NCI-H2107 treated with DMSO at 0.1 percent for 48 hours (cell line): ENCODE data around the gene MAGEF1.
"Not testable (repeated sequence)": the region's sequence is repeated elsewhere in the genome, so short reads cannot be mapped to it uniquely, and the experiment has no call there.

ENCODE experiments used
- DNase-seq: peaks from one replicate; lab custom pipeline; 2025; ENCODE audit not compliant: unreplicated experiment; lab: John Stamatoyannopoulos, UW

MAGEF1 gene

DNA sequence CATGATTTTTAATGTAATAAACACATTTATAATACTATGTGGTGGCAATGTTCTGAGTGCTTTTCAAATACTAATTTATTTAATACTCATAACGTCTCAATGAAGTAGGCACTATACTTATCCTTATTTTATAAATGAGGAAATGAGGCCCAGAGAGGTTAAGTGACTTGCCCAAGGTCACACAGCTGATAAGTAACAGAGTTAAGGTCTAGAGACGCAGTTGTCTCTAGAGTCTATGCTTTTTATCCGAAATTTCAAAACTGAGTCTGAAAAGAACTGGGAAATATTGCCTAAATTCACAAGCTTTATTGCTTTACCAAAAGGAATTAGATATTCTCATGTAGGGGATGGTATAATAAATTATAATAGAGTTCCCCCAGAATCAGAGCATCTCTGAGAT, 31.4 kb upstream of the MAGEF1 start:
- DNase-seq = no peak

DNA sequence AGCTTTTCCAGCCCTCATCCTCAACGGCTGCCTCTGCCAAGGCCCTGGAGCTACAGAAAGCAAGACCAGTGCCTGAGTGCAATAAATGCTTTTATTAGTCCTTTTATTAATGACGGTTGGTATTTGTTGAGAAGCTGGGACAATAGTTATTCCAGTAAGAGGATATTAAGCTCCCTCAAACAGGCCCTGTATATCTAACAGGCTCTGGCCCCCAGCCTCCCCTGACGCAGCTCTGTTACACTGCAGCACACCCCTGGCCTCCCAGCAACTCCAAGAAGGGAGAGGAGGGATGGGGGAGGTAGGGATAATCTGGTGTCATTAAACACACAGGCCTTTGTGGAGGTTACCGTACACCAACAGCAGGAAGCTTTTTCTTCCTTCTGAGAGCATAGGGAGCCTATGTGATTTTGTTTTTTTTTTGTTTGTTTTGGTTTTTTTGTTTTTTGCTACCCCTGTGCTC, 30.8 kb upstream of the MAGEF1 start:
- no peak for DNase-seq

DNA sequence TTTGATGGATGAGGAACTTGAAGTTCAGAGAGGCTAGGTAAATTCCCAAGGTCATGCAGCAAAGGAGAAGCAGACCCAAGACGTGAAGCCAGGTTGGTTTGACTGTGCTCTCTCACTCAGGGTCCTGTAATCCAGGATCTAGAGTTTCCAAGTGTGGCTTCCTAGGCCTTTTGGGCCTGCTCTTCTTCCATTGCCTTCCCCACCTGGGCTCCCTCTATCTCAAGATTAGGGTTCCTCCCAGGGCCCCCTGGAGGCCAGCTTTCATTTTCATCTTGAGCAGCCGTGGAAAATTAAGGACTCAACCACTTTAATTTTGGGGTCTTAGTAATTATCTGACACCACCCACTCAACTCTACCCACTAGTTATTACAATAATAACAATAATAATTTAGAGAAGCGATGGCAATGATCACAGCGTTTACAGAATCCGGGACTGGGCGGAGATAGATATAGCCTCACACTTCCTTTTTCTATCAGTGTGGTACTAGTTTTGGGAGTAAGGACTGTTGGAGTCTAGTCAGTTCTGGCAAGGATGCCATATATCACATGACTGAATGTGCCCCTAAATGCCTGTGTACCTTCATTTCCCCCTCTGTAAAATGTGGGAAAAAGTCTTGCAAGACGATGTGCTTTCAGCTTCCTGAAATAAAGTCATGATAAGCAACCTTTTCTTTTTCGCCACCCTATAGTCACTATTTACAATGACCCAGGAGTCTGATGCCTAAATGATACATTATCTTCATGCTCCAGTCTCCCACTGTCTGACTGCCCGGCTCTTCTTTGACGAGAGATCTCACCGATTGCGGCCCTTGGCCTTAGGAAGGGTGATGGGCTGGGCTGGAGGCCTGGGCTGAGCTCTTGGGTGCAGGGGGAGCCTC, 30.2 kb upstream of the MAGEF1 start:
- no peak for DNase-seq

DNA sequence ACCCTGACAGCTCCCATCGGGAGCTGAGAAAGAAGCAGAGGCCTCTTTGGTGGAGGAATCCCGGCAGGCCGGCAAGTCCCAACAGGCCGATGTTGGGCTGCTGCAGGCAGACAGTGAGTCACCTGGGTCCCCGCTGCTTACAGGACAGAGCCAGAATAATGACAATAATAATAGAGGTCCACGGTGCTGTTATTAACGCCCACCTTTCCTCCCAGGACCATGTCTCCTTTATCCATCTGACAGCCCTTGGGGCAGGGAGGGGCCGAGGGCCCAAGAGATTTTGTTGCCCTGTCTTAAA, 29.3 kb upstream of the MAGEF1 start:
- no peak for DNase-seq

DNA sequence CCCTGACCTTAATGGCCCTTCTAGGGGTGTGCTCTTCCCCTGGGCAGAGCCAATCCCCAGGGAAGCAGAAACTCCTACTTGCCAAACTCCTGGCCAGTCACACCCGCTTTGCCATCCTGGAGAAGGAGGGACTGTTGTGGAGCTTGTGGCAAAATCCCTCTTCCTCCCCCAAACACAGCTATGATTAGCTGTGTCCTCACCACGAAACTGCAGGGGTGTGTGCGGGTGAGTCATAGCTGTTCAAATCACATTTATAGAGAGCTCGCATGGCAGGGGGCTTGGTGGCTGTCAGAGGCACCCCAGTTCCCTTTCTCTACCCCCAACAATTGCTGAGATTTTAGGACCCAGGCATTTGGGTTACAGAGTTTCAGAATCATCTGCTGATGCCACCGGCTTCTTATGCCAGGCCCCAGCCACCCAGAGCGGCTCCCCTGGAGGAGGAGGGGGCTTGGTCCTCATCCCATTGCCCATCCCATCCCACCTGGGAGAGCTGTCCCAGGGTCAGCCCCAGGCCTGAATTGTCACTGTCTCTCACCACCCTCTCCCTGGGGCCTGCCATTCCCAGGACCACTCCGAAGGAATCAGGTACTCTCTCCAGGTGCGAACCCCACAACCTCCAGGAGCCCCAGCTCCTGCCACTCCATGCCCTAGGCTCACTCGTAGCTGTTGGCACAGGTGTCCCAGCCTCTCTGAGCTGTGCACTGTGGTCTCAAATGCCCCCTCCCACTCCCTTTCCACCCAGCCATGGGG, 28.8 kb upstream of the MAGEF1 start:
- no peak for DNase-seq

DNA sequence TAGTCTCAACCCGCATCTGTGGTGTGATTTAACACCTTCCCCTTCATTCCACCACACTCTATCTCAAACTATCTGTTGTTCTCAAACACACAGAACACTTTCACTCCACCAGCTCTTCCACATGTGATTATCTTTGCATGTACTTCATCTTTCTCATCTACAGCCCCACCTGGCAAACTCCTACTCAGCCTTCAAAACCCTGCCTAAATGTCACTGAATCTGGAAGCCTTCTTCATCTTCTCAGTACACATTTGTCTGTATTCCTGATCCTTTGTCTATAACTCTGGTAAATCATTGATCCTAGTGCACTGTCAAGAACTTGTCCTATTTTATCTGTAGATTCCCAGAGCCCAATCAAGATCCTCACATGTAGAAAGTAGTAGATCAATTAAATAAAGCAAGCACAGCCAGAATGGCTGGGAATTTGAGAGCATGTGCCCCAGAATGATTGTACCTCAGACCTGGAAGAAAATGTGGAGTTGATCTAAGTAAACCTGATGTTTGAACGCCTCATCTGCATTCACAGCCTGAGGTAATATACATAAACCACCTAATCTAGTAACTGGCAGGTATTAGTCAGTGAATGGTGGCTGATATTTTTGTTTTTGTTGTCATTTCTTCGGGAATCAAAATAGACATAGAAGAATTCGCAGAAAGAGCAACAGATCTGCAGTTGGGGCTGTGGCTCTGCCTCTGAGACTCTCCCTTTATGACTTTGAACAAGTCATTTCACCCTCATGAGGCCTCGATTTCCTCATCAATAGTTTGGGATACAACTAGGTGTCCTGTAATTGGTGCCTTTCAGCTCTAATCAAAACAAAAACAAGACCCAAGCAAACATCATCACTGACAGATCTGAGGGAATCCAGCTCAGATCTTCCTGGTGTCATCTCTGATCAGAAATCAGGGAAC, 28.0 kb upstream of the MAGEF1 start:
- no peak for DNase-seq

DNA sequence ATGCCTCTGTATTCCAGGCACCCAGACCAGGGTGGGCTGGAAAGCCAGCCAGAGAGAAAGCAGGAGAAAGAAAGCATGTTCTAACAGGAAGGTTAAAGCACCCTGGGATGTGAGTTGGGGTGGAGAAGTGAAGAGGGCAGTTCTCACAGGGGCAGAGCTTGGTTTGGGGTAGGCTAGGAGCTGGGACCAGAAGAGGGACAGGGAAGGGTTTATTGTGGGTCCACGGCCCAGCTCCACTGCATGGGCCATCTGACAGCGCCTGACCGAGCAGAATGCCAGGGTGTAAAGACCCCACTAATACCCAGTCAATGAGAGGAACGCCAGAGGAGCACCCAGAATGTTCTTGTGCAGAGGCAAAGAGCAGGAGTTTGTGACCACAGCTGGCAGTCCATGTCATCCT, 27.1 kb upstream of the MAGEF1 start:
- no peak for DNase-seq

DNA sequence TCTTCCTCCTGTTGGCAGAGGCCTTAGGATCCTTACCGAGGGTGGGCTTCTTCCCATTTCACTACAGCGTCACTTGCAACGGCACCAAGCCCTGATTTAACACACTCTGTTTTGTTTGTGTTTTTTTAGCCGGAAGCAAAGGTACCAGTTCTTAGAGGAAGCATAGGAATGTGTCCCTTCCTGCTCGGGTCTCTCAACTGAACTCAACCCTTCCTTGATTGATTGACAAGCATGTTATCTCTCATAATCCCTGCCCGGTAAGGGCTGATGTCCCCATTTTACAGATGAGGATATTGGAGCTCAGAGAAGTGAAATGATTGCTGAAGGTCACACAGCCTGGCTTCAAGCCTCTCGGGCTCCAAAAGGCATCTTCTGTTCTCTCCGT, 26.6 kb upstream of the MAGEF1 start:
- no peak for DNase-seq

DNA sequence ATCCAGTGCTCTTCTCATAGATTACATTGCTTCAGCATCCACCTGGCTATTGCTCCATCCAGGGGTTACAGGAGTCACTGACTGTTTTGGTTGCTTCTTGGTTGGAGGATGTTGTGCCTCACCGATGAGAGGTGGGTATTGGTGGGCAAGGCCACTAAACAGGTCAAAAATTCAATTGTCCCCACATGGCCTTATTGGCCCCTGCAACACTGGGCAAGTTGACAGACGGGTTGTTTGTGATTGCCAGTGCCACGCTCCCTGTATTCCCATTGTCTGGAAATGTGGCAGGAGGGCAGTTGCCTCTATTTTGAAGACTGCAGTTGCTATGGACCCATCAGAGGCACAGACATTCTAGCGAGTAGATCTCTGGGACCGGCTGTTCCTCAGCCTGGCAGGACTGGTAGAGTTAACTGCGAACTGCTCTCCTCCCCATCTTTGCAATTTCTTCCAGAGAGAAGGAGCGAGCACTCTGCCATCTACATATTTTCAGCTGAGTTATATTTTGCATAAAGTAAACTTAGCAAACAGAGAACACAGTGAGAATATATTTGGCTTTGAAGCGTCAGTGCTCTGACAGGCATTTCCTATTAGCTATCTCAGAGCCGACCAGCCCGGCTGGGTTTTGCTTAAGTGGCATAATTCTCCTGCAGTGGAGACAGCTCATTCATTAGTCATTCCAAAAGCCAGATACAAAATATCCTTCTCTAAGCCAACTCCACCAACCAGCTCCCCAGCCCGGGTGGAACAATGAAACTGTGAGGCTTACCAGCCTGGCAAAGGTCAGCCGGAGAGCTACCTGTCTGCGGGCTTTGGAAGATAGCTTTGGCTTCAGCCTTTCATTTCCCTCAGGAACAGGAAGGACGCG, 26.0 kb upstream of the MAGEF1 start:
- DNase-seq = no peak

DNA sequence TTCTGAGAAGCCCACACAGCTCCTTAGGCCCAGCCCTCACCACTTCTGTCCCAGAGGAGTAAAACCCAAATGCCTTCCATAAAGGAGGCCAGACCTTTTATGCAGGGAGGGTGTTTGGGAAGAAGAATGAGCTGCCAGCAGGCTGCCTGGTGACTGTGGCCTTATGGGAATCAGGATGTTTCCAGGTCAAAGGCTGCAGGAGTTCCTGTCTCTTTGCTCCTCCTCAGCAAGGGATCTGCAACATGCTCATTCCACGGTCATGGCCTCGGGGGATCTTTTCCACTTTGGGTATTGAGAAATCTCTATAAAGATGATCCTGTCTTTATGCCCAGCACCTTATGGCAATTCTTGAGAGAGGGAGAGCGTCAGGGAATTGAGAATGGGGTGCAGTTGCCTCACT, 25.2 kb upstream of the MAGEF1 start:
- DNase-seq = no peak

DNA sequence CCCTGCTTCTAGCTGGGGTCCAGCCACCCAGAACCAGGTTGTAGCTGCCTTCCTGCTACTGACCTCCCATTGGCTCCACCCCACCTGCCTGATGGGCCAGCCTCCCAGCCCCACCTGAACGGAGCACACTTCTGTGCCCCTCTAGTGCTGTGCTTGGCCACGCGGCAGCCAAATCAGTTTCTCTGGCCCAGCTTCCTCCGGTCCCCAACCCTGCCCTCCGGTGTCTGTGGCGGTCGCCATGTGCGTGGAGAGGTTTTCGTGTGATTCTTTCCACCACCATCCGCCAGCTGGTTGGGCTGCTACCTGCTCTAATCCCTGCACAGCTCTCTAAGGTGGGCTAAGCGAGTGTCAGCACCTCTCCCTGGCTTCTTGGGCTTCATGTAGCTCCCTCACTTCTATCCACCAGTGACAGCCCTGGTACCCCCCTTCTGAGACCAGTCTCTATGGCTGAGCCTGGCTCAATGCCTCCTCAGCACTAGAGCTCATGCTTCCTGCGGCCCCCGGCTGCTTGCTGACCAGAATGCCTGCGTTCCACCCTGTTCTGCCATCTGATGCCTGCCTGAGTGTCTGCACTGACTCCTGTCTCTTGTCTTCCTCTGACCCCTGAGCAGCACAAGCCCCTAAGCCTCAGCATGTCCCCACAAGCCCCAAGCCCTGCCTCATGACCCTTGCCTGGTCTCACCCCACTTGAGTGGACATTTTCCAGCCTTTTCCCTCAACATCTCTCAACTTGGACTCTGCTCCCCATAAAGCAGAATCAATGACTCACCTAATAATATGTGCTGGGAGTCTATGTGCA, 23.2 kb upstream of the MAGEF1 start:
- no peak for DNase-seq

DNA sequence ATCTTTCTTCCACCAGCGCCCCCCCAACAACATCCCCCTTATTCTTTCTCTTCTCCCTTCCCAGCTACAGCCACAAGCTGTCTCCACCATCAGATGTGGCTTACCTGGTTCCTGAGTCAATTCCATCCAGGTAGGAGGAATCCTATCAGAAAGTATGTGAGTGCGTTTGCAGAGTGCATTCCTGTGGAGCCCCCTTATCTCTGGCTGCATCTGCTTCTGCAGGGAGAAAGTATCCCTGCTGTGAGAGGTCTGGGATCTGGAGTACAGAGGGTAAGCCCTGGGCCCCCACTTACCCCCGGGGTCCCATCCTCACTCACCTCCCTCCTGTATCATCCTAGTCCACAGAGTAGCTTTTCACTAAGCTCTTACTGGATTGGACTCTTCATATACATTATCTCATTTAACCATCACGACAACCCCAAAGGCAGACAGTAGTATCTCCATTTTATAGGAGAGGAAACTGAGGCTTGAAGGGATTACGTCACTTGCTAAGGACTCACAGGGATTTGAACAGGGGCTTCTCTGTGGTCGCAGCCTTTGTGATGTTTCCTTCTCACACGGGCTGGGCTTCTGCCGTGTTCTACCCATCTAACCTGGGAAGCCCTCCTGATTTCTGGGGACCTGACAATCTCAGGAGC, 22.2 kb upstream of the MAGEF1 start:
- no peak for DNase-seq

DNA sequence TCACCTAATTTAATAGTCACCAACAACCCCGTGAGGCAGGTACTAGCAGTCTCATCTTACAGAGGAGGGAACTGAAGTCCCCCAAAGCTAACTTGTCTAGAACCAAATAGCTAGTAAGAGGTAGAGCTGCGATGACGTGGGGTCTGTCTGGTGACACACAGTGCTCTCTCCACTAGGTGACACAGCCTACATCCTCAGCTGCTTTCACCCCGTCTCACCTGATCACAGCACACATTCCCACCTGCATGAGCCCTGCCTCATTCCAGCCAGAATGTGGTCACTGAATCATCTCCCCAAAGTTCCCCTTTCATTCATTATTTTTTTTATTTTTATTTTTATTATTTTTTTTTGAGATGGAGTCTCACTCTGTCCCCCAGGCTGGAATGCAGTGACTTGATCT, 21.3 kb upstream of the MAGEF1 start:
- DNase-seq = no peak

DNA sequence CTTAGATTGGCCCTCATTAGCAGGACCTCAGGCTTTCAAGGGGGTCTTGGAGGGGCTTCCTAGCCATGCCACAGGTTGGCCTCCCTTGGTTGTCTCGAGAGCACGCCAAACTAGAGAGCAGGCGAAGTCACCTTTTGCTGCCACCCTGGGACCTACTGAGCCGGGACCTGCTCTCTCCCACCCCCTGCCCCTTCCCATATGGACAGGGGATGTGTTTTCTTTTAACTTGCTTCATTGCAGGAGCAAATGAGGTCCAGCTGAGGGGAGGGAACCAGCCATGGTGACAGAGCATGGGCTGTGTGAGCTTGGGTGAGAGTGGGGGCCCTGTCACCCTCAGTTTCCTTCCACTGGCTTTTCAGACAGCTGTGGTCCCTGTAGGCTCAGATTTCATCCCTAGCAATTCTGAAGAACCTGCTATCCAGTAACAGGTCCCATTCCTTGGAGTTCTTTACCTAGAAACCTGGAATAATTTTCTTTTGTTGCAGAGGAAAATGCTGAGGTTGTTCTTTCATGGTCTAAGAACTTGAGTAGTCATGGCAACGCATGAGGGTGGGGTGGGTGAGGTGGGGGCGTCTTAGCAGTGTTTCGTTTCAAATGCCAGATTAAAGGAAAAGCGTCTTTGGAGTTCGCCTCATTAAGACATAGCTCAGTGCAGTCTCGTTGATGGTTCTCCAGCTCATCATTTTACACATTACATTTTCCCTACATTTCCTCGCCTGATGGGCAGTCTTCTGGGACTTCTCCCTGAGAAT, 20.1 kb upstream of the MAGEF1 start:
- DNase-seq = no peak

DNA sequence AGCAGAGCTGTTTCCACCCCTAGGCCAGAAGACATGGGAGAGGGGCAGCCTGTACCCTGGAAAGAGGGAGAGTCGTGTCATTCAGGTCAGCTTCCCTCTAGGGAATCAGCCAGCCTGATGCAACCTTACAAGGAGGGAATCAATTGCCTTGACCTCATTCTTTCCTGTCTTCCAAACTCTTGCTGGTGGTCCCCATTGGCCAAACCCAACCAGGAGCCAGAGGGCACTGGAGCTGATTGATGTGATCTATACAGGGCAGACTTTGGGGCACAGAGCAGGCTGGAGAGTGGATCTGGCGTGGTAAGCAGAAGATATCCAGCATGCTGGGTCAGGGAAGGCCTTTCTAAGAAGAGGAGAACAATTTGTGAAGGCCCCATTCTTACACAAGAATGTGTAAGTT, 19.1 kb upstream of the MAGEF1 start:
- no peak for DNase-seq

DNA sequence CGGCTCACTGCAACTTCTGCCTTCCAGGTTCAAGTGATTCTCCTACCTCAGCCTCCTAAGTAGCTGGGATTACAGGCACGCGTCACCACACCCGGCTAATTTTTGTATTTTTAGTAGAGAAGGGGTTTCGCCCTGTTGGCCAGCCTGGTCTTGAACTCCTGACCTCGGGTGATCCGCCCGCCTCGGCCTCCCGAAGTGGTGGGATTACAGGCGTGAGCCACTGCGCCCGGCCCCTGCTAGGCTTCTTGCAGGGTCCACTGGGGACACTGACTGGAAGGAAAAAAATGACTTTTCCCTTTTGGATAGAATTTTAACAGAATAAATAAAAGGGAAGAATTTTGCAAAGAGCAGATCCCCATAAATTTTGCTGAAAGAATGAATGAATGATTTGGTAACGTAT, 17.3 kb upstream of the MAGEF1 start:
- DNase-seq = not testable (repeated sequence)

DNA sequence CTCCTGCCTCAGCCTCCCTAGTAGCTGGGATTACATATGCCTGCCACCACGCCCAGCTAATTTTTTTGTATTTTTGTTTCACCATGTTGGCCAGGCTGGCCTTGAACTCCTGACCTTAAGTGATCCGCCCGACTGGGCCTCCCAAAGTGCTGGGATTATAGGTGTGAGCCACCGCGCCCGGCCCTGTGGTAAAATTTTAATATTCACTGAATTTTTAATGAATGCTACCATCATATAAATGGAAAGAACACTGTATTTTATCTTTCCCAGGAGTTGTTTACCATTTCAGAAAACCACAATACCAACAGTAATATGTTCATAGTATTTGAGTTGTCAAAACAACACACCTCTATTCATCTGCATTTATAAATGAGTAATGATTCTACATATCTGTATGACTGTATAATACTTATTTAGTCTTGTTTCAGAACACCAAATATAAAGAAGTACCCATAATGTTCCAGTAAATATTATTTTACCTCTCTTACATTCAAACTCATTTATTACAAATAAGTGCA, 16.2 kb upstream of the MAGEF1 start:
- no peak for DNase-seq

DNA sequence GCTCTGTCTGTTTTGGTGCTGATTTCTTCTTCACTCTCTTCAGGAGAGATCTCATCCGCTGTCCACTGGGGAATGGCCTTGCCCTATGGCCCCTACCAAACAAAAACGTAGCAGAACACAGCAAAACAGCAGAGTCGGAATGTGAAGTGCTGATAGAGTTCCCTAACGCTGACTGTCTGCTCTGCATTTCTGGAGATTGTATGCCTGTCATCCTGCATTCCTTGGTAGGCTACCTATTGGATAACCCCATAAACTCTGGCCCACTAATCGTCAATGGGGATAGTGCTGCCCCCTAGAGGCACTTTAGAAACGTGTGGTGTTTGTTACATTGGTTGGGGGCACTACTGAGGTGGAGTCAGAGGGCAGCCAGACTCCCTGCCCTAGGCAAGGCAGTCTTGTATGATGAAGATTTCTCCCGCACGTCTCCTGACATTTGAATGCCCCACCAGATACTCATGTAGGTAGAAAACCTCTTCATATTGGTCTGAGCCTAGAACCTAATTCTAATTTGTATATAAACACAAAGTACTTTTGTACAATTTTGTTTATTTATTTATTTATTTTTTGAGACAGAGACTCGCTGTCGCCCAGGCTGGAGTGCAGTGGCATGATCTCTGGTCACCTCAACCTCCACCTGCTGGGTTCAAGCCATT, 15.6 kb upstream of the MAGEF1 start:
- DNase-seq = peak; percentile 90
